GM19455 (cell line): ENCODE data around the gene CHMP6.

Experiments used
- ATAC-seq: cut with Tn5 transposase; IDR thresholded peaks from one replicate; pipeline ENCODE4 v1.9.1; 2021; ENCODE audit not compliant: unreplicated experiment

The CHMP6 gene

DNA sequence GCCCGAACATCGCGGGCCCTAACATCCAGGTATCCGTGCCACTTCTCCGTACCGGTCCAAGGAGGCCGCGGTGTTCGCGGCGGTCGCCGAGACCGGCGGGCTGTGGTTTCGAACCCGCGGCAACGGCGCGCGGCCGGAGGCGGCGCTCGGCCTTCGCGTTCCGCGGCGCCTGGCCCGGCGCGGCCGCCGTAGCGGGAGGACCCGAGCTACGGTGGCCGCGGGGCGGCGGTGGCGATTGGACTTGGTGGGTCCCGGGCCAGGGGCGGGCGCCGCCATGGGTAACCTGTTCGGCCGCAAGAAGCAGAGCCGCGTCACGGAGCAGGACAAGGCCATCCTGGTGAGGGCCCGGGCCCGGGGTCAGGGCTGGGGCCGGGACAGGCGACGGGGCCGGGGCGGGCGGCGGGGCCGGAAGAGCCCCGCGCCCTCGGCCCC lies at the start of gene CHMP6:
CHMP6 (plus strand) TSS at position 197 of the 432 bp plus-strand sequence; CDS start at position 275, 78 bp downstream.
- no peak for ATAC-seq

DNA sequence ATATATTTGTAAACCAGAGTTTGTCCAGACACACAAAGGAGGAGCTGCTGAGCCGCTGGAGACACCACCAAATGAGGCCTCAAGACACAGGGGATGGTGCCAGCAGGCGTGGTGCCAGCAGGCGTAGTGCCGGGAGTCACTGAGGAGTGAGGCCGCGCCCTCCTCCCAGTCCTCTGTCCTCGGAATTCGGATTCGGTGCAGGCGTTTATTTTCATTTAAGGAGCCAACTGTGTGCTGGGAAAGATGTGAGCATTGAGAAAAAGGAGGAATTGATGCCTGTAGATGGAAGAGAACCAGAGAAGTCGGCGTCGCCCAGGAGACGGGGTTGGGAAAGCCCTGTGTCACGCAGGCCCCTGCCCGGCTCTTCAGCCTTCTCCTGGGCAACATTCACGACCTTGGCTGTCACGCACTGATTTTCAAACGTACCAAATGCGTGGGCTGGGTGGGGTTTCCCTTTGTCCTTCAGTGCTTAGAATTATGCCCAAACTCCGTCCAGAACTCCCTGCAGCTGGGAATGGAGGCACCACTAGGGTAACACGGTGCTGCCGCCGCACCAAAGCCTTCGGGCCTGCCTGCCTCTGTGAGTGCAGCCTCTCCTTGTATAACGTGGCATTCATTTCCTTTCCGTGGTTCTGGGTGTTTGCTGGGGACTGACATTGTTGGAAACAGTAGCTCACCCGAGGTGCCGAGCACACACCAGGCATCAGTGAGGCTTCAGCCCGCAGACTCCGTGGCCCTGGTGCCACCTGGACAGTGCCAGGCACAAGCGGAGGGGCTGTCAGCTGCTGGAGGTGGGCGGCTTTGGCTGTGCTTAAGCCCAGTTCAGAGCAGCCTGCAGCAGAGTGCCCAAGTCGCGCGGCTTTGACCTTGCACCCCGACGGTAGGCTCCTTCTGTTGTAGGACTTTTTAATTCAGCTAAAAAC lies 49.0 kb upstream of the CHMP6 start:
- ATAC-seq: no peak

DNA sequence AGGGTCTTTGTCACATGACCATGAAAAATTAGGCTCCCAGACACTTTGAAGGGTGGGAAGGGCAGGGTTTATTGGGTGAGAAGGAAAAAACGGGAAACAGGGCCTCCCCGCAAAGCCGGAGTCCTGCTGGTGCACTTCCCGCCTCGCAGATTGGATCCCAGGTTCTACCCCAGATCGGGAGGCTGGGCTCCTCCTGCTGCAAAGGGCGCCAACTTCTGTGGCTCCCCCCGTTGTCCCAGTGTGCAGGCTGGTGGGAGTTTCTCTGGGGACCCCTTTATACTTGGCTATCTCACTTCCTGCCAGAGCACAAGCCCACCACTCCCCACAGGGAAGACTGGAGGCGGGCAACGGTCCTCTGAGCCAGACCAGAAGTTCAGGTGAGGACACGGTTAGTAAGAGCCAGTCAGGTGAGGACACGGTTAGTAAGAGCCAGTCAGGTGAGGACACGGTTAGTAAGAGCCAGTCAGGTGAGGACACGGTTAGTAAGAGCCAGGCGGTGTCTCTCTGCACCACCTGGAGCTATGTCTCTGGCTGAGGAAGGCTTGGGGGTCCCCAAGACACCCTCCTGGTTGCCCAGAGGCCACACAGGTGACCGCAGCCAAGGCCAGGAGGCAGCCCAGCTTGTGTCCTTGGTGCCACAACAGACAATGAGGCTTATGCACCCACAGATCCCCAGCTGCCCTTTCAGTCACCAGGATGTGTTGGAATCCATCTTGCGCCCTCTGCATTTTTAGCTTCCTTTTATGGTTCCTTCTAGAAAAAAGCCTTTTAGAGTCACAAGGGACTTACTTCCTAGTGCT lies 48.1 kb upstream of the CHMP6 start:
- ATAC-seq: no peak

DNA sequence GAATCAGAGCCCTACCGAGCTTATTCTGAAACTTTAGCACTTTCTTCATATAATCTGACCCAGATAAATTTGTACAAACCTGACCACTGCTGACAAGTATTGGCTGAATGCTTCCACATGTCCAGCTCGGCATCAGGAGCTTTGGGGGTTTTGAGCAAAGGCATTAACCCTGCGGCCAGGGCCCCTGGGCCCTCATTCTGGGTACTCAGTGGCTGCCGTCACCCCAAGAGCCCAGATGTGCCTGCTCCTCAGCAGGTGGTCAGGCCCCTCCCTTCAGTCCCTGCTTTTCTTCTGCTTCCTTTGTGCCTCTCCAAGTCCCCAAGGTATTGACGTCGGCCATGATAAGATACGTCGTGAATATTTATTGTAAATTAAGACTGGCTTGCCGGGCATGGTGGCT lies 47.3 kb upstream of the CHMP6 start:
- no peak for ATAC-seq

DNA sequence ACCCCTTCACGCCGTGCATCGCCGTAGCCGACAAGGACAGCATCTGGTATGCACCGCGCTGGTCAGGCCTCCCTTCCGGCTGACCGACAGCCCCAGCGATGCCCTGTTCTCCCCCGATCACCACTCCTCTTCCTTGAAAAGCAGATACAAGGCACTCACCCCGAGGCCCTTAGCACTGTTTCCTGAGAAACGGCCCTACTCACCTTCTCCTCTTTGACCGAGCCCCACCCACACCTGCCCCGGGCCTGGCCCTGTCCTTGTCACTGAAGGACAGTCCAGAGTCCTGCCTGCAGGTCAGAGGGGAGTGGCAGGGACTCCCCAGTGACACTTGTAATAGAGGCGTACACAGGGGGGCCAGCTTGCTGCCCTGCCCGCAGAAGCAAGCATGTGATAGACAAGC lies 45.9 kb upstream of the CHMP6 start:
- ATAC-seq: no peak

DNA sequence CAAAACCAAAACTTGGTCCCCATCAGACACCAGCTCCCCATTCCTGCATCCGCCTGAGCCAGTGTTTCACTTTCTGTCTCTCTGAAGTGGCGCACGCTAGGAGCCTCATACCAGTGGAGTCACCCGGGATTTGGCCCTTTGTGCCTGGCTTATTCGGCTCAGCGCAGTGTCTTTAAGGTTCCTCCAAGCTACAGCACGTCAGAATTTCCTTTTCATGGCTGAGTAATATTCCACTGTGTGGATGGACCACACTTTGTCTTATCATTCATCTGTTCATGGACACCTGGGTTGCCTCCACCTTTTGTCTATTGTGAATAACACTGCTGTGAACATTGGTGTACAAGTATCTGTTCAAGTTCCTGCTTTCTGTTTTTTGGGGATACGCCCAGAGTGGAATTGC lies 45.2 kb upstream of the CHMP6 start:
- ATAC-seq: no peak

DNA sequence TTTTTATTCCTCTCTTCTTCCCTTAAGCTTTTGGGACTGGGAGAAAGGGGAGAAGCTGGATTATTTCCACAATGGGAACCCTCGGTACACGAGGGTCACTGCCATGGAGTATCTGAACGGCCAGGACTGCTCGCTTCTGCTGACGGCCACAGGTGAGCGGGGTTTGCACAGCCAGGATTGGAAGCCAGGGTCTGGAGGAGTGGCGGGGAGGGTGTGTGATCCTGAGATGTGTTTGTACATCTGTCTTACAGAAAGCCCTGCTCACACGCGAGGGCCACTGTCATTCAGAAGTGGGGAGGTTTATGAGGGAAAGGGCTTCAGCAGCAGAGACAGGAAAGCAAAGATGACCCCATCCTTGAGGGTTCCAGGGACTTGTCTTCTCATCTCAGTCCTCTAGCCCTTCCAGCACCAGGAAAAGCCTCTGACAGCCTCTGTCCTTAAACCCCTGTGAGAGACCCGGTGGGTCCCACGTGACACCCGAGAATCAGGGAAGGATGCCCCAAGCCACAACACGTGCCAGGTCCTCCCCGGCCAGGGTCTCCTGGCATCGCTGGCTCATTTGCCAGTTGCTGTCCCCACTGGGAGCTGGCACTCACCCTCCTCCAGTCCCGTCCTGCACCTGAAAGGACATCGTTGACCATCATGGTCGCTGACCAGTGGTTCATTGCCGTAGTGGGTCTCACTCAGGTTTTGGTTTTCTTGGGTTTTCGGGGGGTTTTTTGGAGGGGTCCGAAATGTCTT lies 44.3 kb upstream of the CHMP6 start:
- no peak for ATAC-seq

DNA sequence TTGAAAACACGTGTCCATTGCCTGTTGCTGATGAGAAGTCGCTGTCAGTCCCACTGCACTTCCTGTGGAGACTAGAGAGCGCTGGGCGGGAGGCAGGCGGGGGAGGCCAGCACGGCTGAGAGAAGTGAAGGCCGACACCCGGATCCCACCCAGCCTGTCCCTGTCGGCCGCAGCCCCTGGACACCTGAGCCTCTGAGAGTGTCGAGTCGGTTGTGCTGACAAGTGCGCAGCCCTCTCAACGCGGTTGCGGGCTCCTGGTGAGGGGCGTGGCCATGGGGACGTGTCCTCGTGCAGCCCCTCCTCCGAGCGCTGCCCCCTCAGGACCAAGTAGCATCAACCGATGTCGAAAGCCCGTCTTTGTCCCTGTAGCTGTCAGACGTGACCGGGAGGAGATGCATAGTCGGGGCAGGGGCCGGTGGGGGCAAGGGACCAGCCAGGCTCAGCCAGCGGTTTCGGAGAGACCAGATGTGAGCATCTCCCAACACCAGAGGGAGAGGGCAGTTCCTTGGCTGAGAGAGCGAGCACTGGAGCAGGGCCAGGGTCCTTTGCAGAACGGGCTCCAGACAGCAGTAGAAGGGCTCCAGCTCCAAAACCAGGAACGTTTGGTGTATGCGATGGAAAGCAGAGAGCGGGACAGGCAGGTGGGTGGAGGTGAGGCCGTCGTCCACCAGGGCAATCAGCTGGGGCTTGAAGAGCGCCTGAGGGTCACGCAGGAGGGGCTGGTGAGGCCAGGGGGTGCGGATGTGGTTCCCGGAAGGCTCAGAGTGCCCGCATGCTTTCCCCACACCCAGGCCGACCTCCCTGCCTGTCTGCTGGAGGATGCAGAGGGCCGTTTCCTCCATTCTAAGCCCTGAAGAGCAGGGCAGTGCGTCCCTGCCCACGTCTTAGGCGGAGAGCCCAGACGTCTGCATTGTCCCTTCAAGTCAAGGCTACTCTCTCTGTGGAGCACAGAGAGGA lies 43.3 kb upstream of the CHMP6 start:
- no peak for ATAC-seq

DNA sequence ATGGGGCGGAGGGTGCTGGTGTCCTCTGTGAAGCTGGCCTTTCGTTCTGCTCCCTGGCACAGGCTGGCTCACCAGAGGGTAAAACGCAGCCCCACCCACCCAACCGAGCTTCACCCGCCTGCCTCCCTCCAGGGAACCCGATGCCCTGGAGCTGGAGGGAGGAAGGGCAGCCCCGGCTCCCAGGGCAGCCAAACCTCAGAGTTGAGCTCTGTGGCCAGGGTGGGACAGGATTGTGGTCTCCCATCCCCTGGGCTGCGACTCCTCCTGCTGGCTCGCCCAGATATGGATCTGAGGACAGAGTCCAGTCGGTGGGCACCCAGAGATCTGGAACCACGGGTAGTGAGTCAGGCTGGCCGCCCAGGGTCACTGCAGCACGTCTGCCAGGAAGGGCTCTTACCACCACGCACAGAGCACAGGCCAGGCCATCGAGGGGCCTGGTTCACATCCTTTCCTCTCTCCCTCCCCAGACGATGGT lies 42.6 kb upstream of the CHMP6 start:
- no peak for ATAC-seq

DNA sequence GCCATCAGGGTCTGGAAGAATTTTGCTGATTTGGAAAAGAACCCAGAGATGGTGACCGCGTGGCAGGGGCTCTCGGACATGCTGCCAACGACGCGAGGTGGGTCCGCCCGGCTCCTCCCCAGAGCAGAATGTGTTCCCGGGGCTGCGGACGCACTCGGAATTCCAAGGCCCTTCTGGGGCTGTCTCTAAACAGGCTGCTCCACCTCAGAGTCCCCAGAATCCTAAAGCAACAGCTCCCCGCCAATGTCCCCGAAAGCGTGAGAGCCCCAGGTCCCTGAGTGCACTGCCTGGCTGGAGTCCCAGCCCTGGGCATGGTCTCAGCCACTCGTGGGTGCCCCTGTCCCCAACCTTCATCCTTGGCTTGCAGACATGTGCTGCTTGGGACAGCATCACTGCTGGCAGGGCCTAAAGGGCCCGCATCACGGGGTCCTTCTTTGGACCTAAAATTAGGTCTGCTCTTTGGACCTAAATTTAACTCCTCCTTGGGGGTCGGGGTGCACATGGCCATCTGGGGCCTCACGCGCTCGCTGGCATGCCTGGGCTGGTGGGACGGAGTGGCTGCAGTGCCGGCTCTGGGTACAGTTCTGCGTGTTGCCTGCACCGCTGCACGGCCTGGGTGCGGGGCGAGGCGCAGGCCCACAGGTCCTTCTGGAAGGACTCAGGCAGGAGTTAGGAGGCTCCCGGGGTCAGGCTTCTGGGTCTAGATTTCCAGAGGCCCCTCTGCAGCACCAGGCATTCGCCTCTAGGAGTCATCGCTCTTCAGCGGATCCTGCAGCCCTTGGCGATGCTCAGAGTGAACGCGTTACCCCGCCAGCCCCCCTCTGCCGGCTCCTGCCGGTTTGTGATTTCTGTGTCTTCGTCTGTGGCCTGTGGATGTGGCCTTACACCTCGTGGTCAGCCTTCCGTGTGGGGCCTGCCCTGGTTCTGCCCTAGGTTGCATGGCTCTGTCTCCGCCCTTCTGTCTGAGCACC lies 41.9 kb upstream of the CHMP6 start:
- ATAC-seq: no peak

DNA sequence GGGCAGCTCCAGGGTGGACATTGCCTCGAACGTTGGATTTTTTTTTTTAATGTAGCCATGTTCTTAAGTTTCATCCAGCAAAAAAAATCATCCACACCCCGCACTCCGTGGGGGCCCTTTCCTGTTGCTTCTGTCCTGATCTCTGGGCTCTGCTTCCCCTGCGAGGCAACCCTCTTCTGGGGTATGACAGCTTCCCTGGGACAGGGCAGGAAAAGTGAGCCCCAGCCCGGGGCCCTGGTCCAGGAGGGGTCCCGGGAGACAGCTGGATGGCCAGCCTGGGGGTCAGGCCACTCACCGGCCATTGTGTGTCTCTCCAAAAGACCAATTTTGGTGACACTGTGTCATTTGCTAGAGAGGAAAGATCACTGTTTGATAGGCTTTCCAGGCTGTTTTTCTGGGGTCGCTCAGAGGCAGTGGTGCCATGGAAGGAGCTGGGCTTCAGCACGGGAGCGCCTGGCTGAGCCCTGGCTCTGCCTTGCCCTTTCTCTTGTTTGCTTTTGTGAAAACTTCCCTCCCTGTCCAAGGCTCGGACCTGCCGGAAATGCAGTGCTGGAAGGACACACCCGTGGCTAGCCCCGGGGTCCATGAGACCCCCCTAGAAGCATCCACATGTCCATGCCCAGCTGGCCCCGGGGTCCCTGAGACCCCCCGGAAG lies 41.0 kb upstream of the CHMP6 start:
- no peak for ATAC-seq

DNA sequence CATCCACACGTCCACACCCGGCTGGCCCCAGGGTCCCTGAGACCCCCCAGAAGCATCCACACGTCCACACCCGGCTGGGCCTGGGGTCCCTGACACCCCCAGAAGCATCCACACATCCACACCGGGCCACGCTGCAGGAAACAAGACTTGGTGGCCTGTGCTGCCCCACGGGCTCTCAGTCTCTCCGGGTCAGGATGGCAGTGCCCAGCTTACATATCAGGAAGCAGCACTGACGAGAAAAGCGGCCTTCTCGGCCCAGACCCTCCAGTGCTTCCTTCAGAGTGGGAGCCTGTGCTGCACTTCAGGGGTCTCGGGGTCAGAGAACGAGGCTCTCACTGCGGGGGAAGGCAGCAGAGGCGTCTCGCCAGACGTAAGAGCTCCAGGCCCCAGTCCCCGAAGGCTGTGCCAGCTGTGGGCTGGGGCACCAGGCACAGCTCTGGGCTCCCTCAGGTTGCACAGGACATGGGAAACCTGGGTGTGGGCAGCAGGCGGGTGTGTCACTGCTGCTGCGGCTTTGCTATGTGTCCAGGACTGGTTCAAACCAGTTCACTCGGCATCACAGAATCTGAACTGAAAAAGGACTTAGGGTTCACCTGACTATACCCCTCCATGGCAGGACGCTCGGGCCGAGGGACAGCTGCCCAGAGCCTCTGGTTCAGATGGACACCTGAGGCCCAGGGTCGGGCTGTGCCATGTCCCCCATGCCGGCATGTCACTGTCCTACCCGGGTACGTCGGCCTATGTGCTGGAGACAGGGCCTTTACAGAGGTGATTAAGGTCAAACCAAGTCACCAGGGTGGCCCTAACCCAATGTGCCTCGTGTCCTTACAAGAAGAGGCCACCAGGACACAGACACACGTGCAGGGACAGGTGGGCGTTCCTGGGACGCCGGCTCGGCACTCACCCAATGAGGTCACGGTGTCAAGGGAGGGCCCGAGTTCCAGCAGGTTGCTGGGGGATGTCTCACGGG lies 40.2 kb upstream of the CHMP6 start:
- no peak for ATAC-seq

DNA sequence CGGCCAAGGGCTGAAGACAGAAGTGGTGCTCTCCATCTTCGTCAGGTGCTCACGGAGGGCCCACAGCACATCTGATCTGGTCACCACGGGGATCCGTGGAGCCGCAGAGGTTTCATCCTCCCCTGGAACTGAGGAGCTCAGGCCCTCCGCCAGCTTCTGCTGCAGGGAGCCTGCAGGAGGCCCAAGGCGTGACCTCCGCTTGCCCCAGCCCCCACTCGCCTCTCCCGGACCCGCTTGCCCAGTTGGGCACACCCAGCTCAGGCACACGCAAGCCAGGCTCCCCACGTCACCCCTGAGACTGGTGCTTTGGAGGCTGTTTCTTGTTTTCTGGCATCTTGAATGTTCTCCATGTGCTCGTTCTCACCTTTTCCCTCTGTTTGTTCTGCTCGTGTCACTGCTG lies 39.4 kb upstream of the CHMP6 start:
- no peak for ATAC-seq

DNA sequence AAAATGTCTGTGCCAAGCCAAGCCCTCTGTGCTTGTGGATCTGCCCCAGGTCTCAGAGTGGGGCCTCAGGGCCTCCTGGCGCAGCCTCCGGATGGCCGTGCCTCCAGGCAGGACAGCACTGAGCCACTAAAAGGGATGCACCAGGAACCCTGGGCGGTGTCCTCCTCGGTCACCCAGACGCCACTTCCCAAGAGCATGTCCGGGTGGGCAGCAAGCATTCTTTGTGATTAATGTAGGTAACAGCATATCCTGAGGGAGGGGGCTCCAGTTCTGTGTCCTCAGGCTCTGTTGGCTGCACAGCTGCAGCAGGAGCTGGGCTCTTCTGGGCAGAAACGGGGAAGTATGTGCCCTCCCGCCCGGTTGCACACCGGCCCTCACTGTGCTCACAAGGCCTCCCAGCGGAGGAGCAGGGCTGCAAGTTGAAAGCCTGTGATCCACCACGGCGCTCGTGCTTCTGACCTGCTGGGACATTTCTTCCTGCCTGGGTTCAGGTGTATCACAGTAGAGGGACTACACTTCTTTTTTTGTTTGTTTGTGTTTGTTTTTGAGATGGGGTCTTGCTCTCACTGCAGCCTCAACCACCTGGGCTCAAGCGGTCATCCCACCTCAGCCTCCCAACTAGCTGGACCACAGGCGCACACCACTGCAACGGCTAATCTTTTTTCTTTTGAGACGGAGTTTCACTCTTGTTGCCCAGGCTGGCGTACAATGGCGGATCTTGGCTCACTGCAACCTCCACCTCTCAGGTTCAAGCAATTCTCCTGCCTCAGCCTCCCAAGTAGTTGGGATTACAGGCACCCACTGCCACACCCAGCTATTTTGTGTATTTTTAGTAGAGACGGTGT lies 37.9 kb upstream of the CHMP6 start:
- no peak for ATAC-seq

DNA sequence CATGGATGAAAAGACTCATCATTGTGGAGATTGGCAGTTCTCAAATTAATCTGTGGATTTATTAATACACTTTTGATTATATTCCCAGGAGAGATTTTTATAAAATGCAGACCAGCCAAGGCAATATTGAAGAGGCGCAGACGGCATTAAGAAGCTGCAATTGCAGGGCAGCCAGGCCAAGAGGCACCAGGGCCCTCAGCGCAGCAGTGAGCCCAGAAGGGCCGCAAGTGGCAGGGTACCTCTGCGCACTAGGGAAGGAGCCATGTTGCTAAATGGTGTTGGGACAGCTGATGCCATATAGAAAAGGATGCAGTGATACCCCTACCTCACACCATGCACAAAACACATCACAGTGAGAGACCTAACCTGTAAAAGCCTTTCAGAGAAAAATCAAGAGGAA lies 36.6 kb upstream of the CHMP6 start:
- ATAC-seq: no peak

DNA sequence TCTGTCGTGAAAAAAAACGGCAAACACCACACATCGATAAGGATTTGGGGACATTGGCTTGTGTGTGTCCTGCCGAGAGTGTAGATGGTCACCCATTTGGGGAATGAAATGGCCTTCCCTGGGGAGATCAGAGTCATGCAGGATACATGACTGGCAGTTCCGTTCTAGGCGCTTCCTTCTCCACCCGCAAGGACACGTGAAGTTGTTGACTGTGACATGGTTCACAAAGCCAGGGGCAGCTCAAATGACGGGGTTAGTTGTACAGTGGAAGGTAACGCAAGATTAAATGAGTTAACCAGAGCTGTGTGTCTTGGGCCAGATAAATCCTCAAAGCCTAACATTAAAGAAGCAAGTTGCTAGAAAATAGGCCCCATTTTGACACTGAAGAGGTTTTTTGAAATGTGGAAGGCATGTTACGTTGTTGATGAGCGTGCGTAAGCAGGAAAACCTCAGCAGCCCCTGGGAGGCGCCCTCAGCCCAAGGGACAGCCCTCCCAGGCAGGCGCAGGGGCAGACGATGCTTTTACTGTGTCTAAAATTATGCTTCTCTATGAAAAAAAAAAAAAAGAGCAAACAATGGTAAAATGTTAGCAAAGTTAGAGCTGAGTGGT lies 35.9 kb upstream of the CHMP6 start:
- ATAC-seq: no peak
